SIG-M5 treated with dmso at 0.1 percent for 504 hours (cell line): ENCODE results near the gene FGF6.

Experiments used
- DNase-seq: peaks from one replicate; lab custom pipeline; 2025; ENCODE audit not compliant: unreplicated experiment; lab: John Stamatoyannopoulos, UW

The FGF6 gene

GRCh38 chr12:4448371-4448940, 2.8 kb upstream of the FGF6 start:
- no peak for DNase-seq

- no peak for DNase-seq
Observed at GRCh38 chr12:4447151-4447550, 1.5 kb upstream of the FGF6 start.

- DNase-seq, result no peak
Observed at GRCh38 chr12:4446335-4446734, 720 bp upstream of the FGF6 start.

GRCh38 chr12:4444031-4444430, 1.6 kb downstream of the FGF6 start:
- DNase-seq, result no peak

- DNase-seq, result no peak
Observed at GRCh38 chr12:4443616-4444015, 2.0 kb downstream of the FGF6 start.

GRCh38 chr12:4441355-4442335, 4.0 kb downstream of the FGF6 start:
- DNase-seq, result peak; percentile 77

GRCh38 chr12:4440187-4440941, 5.3 kb downstream of the FGF6 start:
- DNase-seq, result no peak

GRCh38 chr12:4439736-4440135, 5.9 kb downstream of the FGF6 start:
- DNase-seq, result no peak

- DNase-seq, result peak; percentile 88
Observed at GRCh38 chr12:4438834-4439596, 6.6 kb downstream of the FGF6 start.

GRCh38 chr12:4435537-4435936, 10.1 kb downstream of the FGF6 start:
- no peak for DNase-seq

GRCh38 chr12:4434706-4435425, 10.7 kb downstream of the FGF6 start:
- DNase-seq, result peak; percentile 97

- no peak for DNase-seq
Observed at GRCh38 chr12:4434301-4434700, 11.3 kb downstream of the FGF6 start.

- no peak for DNase-seq
Observed at GRCh38 chr12:4433745-4434058, 11.9 kb downstream of the FGF6 start.

GRCh38 chr12:4432878-4433744, 12.5 kb downstream of the FGF6 start:
- DNase-seq, result no peak

GRCh38 chr12:4431866-4432265, 13.7 kb downstream of the FGF6 start:
- no peak for DNase-seq

GRCh38 chr12:4431436-4431835, 14.2 kb downstream of the FGF6 start:
- DNase-seq, result no peak

- no peak for DNase-seq
Observed at GRCh38 chr12:4424422-4424821, 21.2 kb downstream of the FGF6 start.

GRCh38 chr12:4423528-4424195, 22.0 kb downstream of the FGF6 start:
- no peak for DNase-seq

- no peak for DNase-seq
Observed at GRCh38 chr12:4422985-4423384, 22.6 kb downstream of the FGF6 start.
